ENCODE results near the gene MYO18A. TPM values are rescaled to one million over a fixed set of nuclear protein-coding genes. Genes with fewer than 3 reads are reported as not detected.

MYO18A gene
- total RNA-seq, 1 donor from 2014 or later, result 30.0 TPM

DNA sequence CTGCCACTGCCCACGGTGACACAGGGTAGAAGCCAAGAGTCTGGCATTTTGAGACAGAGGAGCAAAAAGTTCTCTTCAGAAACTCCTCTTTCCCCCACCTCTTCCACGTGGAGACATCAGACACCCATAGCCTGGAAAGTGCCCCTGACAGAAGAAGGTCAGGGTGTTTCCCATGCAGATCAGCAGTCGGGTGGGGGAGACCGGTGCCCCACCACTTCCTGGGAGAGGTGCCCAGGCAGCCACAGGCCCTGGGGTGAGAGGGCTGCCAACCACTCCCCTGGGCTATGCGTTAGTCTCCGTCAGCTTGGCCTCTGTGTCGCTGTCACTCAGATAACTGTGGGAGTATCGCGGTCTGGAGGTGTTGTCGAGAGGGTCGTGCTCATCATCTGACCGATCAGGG, 105.7 kb downstream of the MYO18A start:
- no peak for DNase-seq (ENCODE audit: low spot score)
- Mint-ChIP-seq H3K9me3 (ENCODE audit: low read depth) (no peaks in the 10 kb centered on the region), H3K4me3 (ENCODE audit: unreplicated experiment) (no peak overlapping the region), H3K27me3 (ENCODE audit: low read depth) (no peaks in the 10 kb centered on the region), H3K4me1 (ENCODE audit: low read depth) (peaks cover 9% of the 10 kb centered on the region), H3K27ac (ENCODE audit: unreplicated experiment) (no peak overlapping the region), H3K36me3 (ENCODE audit: low read depth) (peaks cover 5% of the 10 kb centered on the region)
- TF ChIP-seq, protein P1, sequence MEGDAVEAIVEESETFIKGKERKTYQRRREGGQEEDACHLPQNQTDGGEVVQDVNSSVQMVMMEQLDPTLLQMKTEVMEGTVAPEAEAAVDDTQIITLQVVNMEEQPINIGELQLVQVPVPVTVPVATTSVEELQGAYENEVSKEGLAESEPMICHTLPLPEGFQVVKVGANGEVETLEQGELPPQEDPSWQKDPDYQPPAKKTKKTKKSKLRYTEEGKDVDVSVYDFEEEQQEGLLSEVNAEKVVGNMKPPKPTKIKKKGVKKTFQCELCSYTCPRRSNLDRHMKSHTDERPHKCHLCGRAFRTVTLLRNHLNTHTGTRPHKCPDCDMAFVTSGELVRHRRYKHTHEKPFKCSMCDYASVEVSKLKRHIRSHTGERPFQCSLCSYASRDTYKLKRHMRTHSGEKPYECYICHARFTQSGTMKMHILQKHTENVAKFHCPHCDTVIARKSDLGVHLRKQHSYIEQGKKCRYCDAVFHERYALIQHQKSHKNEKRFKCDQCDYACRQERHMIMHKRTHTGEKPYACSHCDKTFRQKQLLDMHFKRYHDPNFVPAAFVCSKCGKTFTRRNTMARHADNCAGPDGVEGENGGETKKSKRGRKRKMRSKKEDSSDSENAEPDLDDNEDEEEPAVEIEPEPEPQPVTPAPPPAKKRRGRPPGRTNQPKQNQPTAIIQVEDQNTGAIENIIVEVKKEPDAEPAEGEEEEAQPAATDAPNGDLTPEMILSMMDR (IDR thresholded peaks at IDR 0.05), result no peak

DNA sequence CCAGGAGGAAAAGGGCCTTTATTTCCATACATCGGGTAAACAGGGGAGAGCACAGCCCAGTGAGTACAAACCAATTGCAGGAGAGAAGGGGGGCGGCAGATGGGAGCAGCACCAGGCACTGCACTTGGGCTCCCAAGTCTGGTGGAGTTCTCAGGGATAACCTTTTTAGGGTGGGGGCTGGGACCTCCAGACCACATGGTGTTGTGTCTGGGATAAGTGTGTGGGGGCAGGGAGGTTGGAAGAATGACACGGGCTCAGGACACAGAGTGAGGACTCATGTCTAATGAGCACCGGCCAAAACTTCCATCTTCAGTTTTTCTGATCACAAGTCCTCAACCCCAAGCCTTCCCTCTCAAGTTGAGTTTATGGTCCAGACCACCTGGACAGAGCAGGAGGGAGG, 106.7 kb downstream of the MYO18A start:
- peaks cover 4% of the 10 kb centered on the region for H3K36me3 Mint-ChIP-seq (ENCODE audit: low read depth)
- DNase-seq (ENCODE audit: low spot score), result no peak
- H3K27ac Mint-ChIP-seq (ENCODE audit: unreplicated experiment), result no peak overlapping the region
- no peaks in the 10 kb centered on the region for H3K9me3 Mint-ChIP-seq (ENCODE audit: low read depth)
- TF ChIP-seq, protein P1 (IDR thresholded peaks at IDR 0.05), result no peak
- no peak overlapping the region for H3K4me3 Mint-ChIP-seq (ENCODE audit: unreplicated experiment)
- peaks cover 4% of the 10 kb centered on the region for H3K4me1 Mint-ChIP-seq (ENCODE audit: low read depth)
- no peaks in the 10 kb centered on the region for H3K27me3 Mint-ChIP-seq (ENCODE audit: low read depth)

DNA sequence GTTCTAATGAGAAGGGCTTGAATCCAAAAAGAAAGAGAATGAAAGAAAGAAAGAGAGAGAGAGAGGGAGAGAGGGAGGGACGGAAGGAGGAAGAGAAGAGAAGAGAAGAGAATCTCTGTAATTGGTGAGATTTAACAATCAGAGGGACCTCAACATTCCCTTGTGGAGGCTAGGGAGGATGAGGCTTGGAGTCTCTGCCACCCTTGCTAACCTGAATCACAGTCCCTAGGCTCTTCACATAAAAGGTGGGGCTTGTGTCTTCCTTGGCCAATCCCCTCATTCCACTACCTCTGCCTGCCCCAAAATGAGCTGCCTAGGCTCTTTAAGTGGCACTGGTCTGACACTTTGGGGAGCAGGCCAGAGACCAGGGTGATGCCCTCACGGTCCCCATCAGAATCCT, 107.2 kb downstream of the MYO18A start:
- no peak for DNase-seq (ENCODE audit: low spot score)
- Mint-ChIP-seq H3K4me1 (ENCODE audit: low read depth) (no peaks in the 10 kb centered on the region), H3K9me3 (ENCODE audit: low read depth) (no peaks in the 10 kb centered on the region), H3K27ac (ENCODE audit: unreplicated experiment) (no peak overlapping the region), H3K4me3 (ENCODE audit: unreplicated experiment) (no peak overlapping the region), H3K36me3 (ENCODE audit: low read depth) (peaks cover 3% of the 10 kb centered on the region), H3K27me3 (ENCODE audit: low read depth) (no peaks in the 10 kb centered on the region)
- TF ChIP-seq, protein P1 (IDR thresholded peaks at IDR 0.05), result no peak

DNA sequence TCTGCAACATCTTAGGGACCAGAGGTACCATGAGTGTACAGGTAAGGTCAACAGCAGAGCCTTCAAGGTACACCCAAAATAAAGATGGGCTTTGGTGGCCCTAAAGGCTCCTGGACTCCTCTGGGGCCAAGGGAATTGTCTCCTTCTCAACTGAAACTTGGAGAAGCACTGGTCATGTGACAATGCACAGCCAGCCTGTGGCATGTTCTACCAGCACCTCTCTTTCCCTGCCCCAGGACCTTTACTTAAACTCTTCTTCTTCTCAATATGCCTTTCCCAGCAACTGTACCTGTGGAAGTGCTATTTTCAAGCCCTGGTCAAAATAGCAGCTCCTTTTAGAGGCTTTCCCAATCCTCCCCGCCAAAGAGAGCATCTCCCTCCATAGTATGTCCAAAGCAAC, 108.9 kb downstream of the MYO18A start:
- no peaks in the 10 kb centered on the region for H3K4me1 Mint-ChIP-seq (ENCODE audit: low read depth)
- H3K36me3 Mint-ChIP-seq (ENCODE audit: low read depth), result no peaks in the 10 kb centered on the region
- no peaks in the 10 kb centered on the region for H3K27me3 Mint-ChIP-seq (ENCODE audit: low read depth)
- H3K9me3 Mint-ChIP-seq (ENCODE audit: low read depth), result no peaks in the 10 kb centered on the region
- no peak overlapping the region for H3K4me3 Mint-ChIP-seq (ENCODE audit: unreplicated experiment)
- DNase-seq (ENCODE audit: low spot score), result no peak
- H3K27ac Mint-ChIP-seq (ENCODE audit: unreplicated experiment), result no peak overlapping the region
- TF ChIP-seq, protein P1 (IDR thresholded peaks at IDR 0.05), result no peak

DNA sequence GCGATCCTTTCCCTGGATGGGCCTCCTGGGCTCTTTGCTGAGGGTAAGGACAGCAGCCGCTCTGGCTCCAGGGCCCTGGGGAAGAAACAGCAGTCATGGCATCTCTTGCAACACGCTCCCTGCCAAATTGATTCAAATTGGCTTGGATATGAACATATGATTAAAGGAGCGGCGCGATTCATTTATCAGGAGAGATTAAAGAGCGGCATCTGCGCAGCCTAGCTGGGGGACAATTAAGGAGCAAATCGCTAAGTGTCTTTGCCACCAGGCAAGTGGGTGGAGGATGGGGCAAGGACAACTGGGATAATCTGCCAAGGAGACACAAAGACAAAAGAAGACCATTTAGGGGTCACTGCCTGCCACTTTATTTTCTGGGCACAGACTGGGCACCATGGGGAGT, 109.4 kb downstream of the MYO18A start:
- DNase-seq (ENCODE audit: low spot score), result no peak
- Mint-ChIP-seq H3K36me3 (ENCODE audit: low read depth) (no peaks in the 10 kb centered on the region), H3K4me3 (ENCODE audit: unreplicated experiment) (no peak overlapping the region), H3K9me3 (ENCODE audit: low read depth) (no peaks in the 10 kb centered on the region), H3K4me1 (ENCODE audit: low read depth) (no peaks in the 10 kb centered on the region), H3K27ac (ENCODE audit: unreplicated experiment) (no peak overlapping the region), H3K27me3 (ENCODE audit: low read depth) (no peaks in the 10 kb centered on the region)
- TF ChIP-seq, protein P1 (IDR thresholded peaks at IDR 0.05), result no peak

All from chondrocyte (in vitro differentiated cells).